ENCODE results near the gene SLC44A1.

The SLC44A1 gene

DNA sequence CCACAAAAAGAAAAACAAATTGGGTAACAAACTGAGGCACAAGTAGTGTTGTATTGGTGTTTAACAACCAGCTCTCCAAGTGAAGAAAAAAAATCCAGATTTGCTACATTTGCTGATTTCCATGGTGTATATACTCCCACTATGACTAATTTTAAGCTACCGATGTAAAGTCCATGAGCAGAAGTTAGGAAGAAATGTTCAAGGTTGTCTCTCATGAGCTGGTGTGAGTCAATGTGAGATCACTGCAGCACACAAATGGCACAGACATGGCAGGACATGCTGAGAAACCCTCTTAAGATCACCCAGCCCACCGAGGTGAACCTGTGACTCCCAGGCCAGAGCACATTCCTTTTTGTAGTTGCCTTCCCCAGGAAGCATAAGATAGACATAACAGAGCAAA is 36.2 kb downstream of the SLC44A1 start:
- no peak overlapping the region for H3K9ac ChIP-seq (ENCODE audit: low read length)
- H3K27ac ChIP-seq (ENCODE audit: low read depth, low read length): no peak overlapping the region
- H3K9me3 ChIP-seq (ENCODE audit: low read length): no peaks in the 10 kb centered on the region
- no peak overlapping the region for H3K4me3 ChIP-seq (ENCODE audit: low read depth in 1 of 2, low read length in 2 of 2)
- no peaks in the 10 kb centered on the region for H3K4me1 ChIP-seq (ENCODE audit: insufficient read depth, low read length)
- no peaks in the 10 kb centered on the region for H3K27me3 ChIP-seq (ENCODE audit: control insufficient read depth in 1 of 2, insufficient read depth in 2 of 2, low read length in 2 of 2)
- H3K36me3 ChIP-seq (ENCODE audit: insufficient read depth, low read length): no peaks in the 10 kb centered on the region

DNA sequence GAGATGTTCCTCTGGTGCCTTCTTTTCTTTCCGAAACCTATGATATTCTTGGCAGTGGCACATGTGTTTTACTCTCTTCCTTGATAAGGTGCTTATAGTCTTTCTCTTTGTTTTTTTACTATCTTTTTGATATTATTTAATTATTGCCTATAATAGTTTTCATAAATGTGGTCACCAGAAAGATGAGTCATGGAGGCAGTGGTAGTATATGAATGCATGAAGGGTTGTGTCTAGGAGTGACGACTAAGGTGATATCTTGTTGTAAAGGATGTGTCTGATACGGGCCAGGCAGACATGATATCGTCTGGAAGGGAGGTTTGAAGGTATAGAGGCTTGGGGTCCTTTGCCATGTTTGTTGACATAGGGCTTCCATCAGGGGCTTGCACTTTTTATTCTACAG is 36.8 kb downstream of the SLC44A1 start:
- Histone ChIP-seq H3K27ac (ENCODE audit: low read depth, low read length) (no peak overlapping the region), H3K9ac (ENCODE audit: low read length) (no peak overlapping the region)

DNA sequence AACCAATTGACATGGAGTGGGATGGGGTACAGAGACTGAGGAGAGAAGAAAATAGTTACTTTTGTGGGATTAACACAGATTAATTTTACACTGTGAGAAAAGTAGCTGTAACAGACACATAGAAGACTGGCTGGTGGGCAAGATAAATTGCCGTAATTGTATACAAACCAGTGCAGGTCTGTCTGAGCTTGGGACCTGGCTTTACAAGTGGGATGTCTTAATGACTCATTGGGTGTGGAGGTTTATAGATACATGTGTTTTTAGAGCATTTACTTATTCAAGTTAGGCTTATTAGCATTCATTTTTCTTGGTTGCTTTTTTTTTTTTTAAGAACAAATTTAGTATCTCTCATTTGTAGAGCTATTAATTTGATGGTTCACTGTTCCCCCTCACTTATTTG is 37.5 kb downstream of the SLC44A1 start:
- no peaks in the 10 kb centered on the region for H3K27me3 ChIP-seq (ENCODE audit: control insufficient read depth in 1 of 2, insufficient read depth in 2 of 2, low read length in 2 of 2)
- H3K4me3 ChIP-seq (ENCODE audit: low read depth in 1 of 2, low read length in 2 of 2): no peak overlapping the region
- H3K27ac ChIP-seq (ENCODE audit: low read depth, low read length): no peak overlapping the region
- no peak overlapping the region for H3K9ac ChIP-seq (ENCODE audit: low read length)
- H3K36me3 ChIP-seq (ENCODE audit: insufficient read depth, low read length): no peaks in the 10 kb centered on the region
- H3K4me1 ChIP-seq (ENCODE audit: insufficient read depth, low read length): no peaks in the 10 kb centered on the region
- H3K9me3 ChIP-seq (ENCODE audit: low read length): no peaks in the 10 kb centered on the region

More for the DNA sequence above, 36.8 kb downstream of the SLC44A1 start:
- Histone ChIP-seq H3K4me3 (ENCODE audit: low read depth in 1 of 2, low read length in 2 of 2) (no peak overlapping the region), H3K36me3 (ENCODE audit: insufficient read depth, low read length) (no peaks in the 10 kb centered on the region), H3K9me3 (ENCODE audit: low read length) (no peaks in the 10 kb centered on the region), H3K27me3 (ENCODE audit: control insufficient read depth in 1 of 2, insufficient read depth in 2 of 2, low read length in 2 of 2) (no peaks in the 10 kb centered on the region), H3K4me1 (ENCODE audit: insufficient read depth, low read length) (no peaks in the 10 kb centered on the region)

DNA sequence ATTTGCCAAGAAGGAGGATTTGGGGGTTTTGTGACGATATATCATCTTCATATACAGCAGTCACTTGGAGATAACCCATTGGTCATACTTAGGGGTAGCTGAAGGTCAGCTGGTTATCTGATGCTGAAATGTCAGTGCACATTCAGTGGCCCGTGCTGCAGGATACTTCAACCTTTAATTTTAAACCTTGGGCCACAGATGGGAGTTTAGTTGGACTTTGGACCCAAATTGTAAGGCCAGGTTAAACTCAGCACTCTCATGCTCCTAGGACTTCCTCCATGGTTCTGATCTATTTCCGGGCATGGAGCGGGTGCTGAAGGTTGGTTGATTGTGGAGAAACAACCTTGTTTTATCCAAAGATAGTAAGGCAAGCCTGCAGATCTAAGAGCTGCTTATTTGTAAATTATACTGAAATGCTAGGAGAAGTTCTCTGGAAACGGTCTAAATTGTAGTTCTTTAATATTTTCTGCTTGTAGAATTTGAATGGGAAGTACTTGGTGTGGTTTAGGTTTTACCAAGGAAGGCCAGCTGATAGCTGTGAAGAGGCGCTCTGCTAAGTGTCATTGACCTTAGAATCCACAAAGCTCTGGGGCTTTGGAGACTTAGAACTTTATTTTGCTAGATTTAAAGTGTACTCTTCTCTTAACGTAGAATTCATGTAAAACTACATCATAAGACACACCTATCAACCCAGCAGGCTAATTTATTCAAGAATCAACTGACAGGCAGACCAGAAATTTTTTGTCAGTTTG is 38.6 kb downstream of the SLC44A1 start:
- Histone ChIP-seq H3K9ac (ENCODE audit: low read length) (no peak overlapping the region), H3K36me3 (ENCODE audit: insufficient read depth, low read length) (no peaks in the 10 kb centered on the region), H3K9me3 (ENCODE audit: low read length) (no peaks in the 10 kb centered on the region), H3K4me3 (ENCODE audit: low read depth in 1 of 2, low read length in 2 of 2) (no peak overlapping the region), H3K27ac (ENCODE audit: low read depth, low read length) (no peak overlapping the region), H3K27me3 (ENCODE audit: control insufficient read depth in 1 of 2, insufficient read depth in 2 of 2, low read length in 2 of 2) (no peaks in the 10 kb centered on the region), H3K4me1 (ENCODE audit: insufficient read depth, low read length) (no peaks in the 10 kb centered on the region)

GRCh38 chr9:105283795-105284194 is 39.3 kb downstream of the SLC44A1 start:
- Histone ChIP-seq H3K9ac (ENCODE audit: low read length) (no peak overlapping the region), H3K27ac (ENCODE audit: low read depth, low read length) (no peak overlapping the region)

DNA sequence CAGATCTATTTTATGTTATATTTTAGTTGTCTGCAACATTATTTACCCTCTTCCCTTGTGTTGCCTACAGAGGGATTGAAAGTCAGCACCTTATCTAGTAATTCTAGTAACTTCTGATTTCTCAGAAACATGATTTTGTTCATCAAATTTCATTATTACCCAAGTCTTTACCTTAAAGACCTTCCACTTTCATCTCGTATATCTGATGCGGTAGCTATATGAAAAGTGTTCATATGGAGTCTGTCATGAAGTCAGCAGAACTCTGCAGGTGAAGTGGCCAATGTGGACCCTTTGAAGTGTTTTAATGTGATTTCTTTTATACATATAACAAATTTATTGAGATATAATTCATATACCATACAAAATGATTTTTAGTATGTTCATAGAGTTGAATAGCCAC is 40.0 kb downstream of the SLC44A1 start:
- H3K9me3 ChIP-seq (ENCODE audit: low read length): no peaks in the 10 kb centered on the region
- H3K27ac ChIP-seq (ENCODE audit: low read depth, low read length): no peak overlapping the region
- no peaks in the 10 kb centered on the region for H3K36me3 ChIP-seq (ENCODE audit: insufficient read depth, low read length)
- H3K4me1 ChIP-seq (ENCODE audit: insufficient read depth, low read length): no peaks in the 10 kb centered on the region
- H3K27me3 ChIP-seq (ENCODE audit: control insufficient read depth in 1 of 2, insufficient read depth in 2 of 2, low read length in 2 of 2): no peaks in the 10 kb centered on the region
- no peak overlapping the region for H3K4me3 ChIP-seq (ENCODE audit: low read depth in 1 of 2, low read length in 2 of 2)
- H3K9ac ChIP-seq (ENCODE audit: low read length): no peak overlapping the region

More at GRCh38 chr9:105283795-105284194, 39.3 kb downstream of the SLC44A1 start:
- H3K4me3 ChIP-seq (ENCODE audit: low read depth in 1 of 2, low read length in 2 of 2): no peak overlapping the region
- H3K36me3 ChIP-seq (ENCODE audit: insufficient read depth, low read length): no peaks in the 10 kb centered on the region
- H3K9me3 ChIP-seq (ENCODE audit: low read length): no peaks in the 10 kb centered on the region
- no peaks in the 10 kb centered on the region for H3K27me3 ChIP-seq (ENCODE audit: control insufficient read depth in 1 of 2, insufficient read depth in 2 of 2, low read length in 2 of 2)
- H3K4me1 ChIP-seq (ENCODE audit: insufficient read depth, low read length): no peaks in the 10 kb centered on the region

DNA sequence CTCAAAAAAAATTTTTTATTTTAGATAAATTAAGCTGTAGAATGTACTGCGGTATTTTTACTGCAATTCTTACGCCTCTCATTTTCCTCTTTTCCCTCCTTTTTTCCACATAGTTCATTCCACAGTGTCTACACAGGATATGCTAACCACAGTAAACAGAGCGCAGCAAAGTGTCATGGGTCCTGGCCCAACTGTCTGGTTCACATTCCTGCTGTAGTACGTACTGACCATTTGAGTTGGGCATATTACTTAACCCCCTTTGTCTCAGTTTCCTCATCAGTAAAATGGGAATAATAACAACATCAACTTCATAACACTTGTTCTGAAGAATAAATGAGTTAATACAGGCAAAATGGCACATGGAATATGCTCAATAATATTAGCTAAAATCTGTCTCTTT is 41.6 kb downstream of the SLC44A1 start:
- Histone ChIP-seq H3K9ac (ENCODE audit: low read length) (no peak overlapping the region), H3K4me3 (ENCODE audit: low read depth in 1 of 2, low read length in 2 of 2) (no peak overlapping the region), H3K4me1 (ENCODE audit: insufficient read depth, low read length) (no peaks in the 10 kb centered on the region), H3K36me3 (ENCODE audit: insufficient read depth, low read length) (no peaks in the 10 kb centered on the region), H3K9me3 (ENCODE audit: low read length) (no peaks in the 10 kb centered on the region), H3K27ac (ENCODE audit: low read depth, low read length) (no peak overlapping the region), H3K27me3 (ENCODE audit: control insufficient read depth in 1 of 2, insufficient read depth in 2 of 2, low read length in 2 of 2) (no peaks in the 10 kb centered on the region)

GRCh38 chr9:105289305-105289704 is 44.9 kb downstream of the SLC44A1 start:
- H3K9ac ChIP-seq (ENCODE audit: low read length): no peak overlapping the region
- no peaks in the 10 kb centered on the region for H3K36me3 ChIP-seq (ENCODE audit: insufficient read depth, low read length)
- no peak overlapping the region for H3K4me3 ChIP-seq (ENCODE audit: low read depth in 1 of 2, low read length in 2 of 2)
- peaks cover 9% of the 10 kb centered on the region for H3K4me1 ChIP-seq (ENCODE audit: insufficient read depth, low read length)
- H3K27me3 ChIP-seq (ENCODE audit: control insufficient read depth in 1 of 2, insufficient read depth in 2 of 2, low read length in 2 of 2): no peaks in the 10 kb centered on the region
- H3K27ac ChIP-seq (ENCODE audit: low read depth, low read length): no peak overlapping the region
- no peaks in the 10 kb centered on the region for H3K9me3 ChIP-seq (ENCODE audit: low read length)

DNA sequence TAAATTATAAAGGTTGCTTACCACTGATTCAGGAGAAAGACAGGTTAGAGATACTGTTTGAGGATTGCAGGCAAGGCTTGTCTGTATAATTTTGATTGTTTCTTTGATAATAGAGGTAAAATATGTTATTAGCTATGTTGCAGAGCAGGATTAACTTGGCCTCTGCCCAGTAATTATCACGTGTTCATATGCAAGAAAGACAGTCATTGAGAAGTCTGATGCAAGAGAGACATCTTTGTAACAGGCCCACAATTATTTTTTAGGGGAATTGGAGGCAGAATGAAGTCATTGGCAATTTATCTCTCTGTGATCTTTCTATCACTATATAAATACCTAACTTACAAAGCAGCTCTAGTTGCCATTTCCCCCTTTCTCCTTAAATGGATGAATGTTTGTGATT is 46.0 kb downstream of the SLC44A1 start:
- Histone ChIP-seq H3K4me3 (ENCODE audit: low read depth in 1 of 2, low read length in 2 of 2) (no peak overlapping the region), H3K9ac (ENCODE audit: low read length) (no peak overlapping the region), H3K27me3 (ENCODE audit: control insufficient read depth in 1 of 2, insufficient read depth in 2 of 2, low read length in 2 of 2) (no peaks in the 10 kb centered on the region), H3K36me3 (ENCODE audit: insufficient read depth, low read length) (no peaks in the 10 kb centered on the region), H3K27ac (ENCODE audit: low read depth, low read length) (no peak overlapping the region), H3K4me1 (ENCODE audit: insufficient read depth, low read length) (peaks cover 9% of the 10 kb centered on the region), H3K9me3 (ENCODE audit: low read length) (no peaks in the 10 kb centered on the region)

GRCh38 chr9:105290954-105291353 is 46.5 kb downstream of the SLC44A1 start:
- Histone ChIP-seq H3K27ac (ENCODE audit: low read depth, low read length) (no peak overlapping the region), H3K9ac (ENCODE audit: low read length) (no peak overlapping the region)

GRCh38 chr9:105291422-105291859 is 47.0 kb downstream of the SLC44A1 start:
- Histone ChIP-seq H3K9ac (ENCODE audit: low read length) (no peak overlapping the region), H3K4me3 (ENCODE audit: low read depth in 1 of 2, low read length in 2 of 2) (no peak overlapping the region), H3K27ac (ENCODE audit: low read depth, low read length) (no peak overlapping the region)

More at GRCh38 chr9:105290954-105291353, 46.5 kb downstream of the SLC44A1 start:
- peaks cover 9% of the 10 kb centered on the region for H3K4me1 ChIP-seq (ENCODE audit: insufficient read depth, low read length)
- no peak overlapping the region for H3K4me3 ChIP-seq (ENCODE audit: low read depth in 1 of 2, low read length in 2 of 2)
- no peaks in the 10 kb centered on the region for H3K36me3 ChIP-seq (ENCODE audit: insufficient read depth, low read length)
- no peaks in the 10 kb centered on the region for H3K9me3 ChIP-seq (ENCODE audit: low read length)
- no peaks in the 10 kb centered on the region for H3K27me3 ChIP-seq (ENCODE audit: control insufficient read depth in 1 of 2, insufficient read depth in 2 of 2, low read length in 2 of 2)

GRCh38 chr9:105291938-105292337 is 47.5 kb downstream of the SLC44A1 start:
- Histone ChIP-seq H3K27me3 (ENCODE audit: control insufficient read depth in 1 of 2, insufficient read depth in 2 of 2, low read length in 2 of 2) (no peaks in the 10 kb centered on the region), H3K4me3 (ENCODE audit: low read depth in 1 of 2, low read length in 2 of 2) (no peak overlapping the region), H3K27ac (ENCODE audit: low read depth, low read length) (no peak overlapping the region), H3K9ac (ENCODE audit: low read length) (no peak overlapping the region), H3K4me1 (ENCODE audit: insufficient read depth, low read length) (peaks cover 9% of the 10 kb centered on the region), H3K9me3 (ENCODE audit: low read length) (no peaks in the 10 kb centered on the region), H3K36me3 (ENCODE audit: insufficient read depth, low read length) (no peaks in the 10 kb centered on the region)

More at GRCh38 chr9:105291422-105291859, 47.0 kb downstream of the SLC44A1 start:
- Histone ChIP-seq H3K27me3 (ENCODE audit: control insufficient read depth in 1 of 2, insufficient read depth in 2 of 2, low read length in 2 of 2) (no peaks in the 10 kb centered on the region), H3K4me1 (ENCODE audit: insufficient read depth, low read length) (peaks cover 9% of the 10 kb centered on the region), H3K36me3 (ENCODE audit: insufficient read depth, low read length) (no peaks in the 10 kb centered on the region), H3K9me3 (ENCODE audit: low read length) (no peaks in the 10 kb centered on the region)
